Neural crest cell (in vitro differentiated cells): Measurements from ENCODE around the gene AUNIP. TPM values are rescaled to one million over a fixed set of nuclear protein-coding genes. Genes with fewer than 3 reads are reported as not detected.

Experiments used
- DNase-seq: peaks from one replicate; pipeline ENCODE4 v3.0.0; 2021; ENCODE audit warnings: low read depth, mixed read lengths, low spot score
- H3K27ac Mint-ChIP-seq: one replicate; pipeline ENCODE4 v1.8.0; 2021; ENCODE audit warnings: mild to moderate bottlenecking, mixed read lengths; ENCODE audit not compliant: unreplicated experiment
- H3K27me3 Mint-ChIP-seq: 2 replicates; pipeline ENCODE4 v1.8.0; 2021; ENCODE audit warnings: low read depth, mild to moderate bottlenecking, mixed read lengths
- H3K36me3 Mint-ChIP-seq: 2 replicates; pipeline ENCODE4 v1.8.0; 2021; ENCODE audit warnings: low read depth, mild to moderate bottlenecking, mixed read lengths
- H3K4me1 Mint-ChIP-seq: 2 replicates; pipeline ENCODE4 v1.8.0; 2021; ENCODE audit warnings: mixed read lengths
- H3K4me3 Mint-ChIP-seq: one replicate; pipeline ENCODE4 v1.8.0; 2021; ENCODE audit warnings: mild to moderate bottlenecking, mixed read lengths
- H3K9me3 Mint-ChIP-seq: 2 replicates; pipeline ENCODE4 v1.8.0; 2021; ENCODE audit warnings: mixed read lengths
- total RNA-seq: library from RNA; stranded (reverse); gene quantifications from 2 replicates; pipeline ENCODE4 v1.2.1, GENCODE V29; 2021
- TF ChIP-seq, protein P1 (sequence below): fragments of 200-600 bp; sonication (generic); conservative IDR thresholded peaks from 2 replicates; pipeline ENCODE4 v1.5.0; 2021; ENCODE audit warnings: antibody characterized with exemption, mild to moderate bottlenecking

The AUNIP gene
- total RNA-seq, 1 donor from 2014 or later: 13.6 TPM

DNA sequence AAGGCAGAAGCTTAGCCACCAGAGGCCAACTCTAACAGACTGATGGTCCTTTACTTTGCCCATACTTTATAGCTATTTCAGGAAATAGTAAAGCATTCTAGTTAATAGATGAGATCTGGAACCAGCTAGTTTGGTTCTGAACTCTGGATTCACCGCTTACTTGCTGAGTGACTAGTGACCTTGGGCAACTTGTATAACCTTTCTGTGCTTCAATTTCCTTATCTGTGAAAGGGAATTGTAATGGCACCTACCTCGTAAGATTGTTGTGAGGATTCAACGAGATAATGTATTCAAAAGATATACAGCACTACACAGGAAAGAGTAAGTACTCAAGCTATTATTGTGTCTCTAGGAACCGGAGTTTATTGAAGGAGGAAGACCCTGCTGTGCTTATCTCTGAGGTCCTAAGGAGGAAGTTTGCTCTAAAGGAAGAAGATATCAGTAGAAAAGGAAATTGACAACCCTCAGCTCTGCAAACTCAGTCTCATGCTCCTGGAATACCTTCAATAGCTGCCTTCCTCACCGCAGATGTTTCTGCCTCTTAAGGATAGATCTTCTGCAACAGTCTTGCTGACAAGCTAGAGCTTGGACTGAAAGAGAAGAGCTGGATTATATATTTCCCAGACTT lies 27.6 kb downstream of the AUNIP start:
- H3K36me3 Mint-ChIP-seq: peaks cover 15% of the 10 kb centered on the region
- H3K4me1 Mint-ChIP-seq: no peaks in the 10 kb centered on the region
- H3K27me3 Mint-ChIP-seq: no peaks in the 10 kb centered on the region
- H3K9me3 Mint-ChIP-seq: no peaks in the 10 kb centered on the region
- no peak overlapping the region for H3K4me3 Mint-ChIP-seq
- DNase-seq: no peak
- TF ChIP-seq, protein P1, sequence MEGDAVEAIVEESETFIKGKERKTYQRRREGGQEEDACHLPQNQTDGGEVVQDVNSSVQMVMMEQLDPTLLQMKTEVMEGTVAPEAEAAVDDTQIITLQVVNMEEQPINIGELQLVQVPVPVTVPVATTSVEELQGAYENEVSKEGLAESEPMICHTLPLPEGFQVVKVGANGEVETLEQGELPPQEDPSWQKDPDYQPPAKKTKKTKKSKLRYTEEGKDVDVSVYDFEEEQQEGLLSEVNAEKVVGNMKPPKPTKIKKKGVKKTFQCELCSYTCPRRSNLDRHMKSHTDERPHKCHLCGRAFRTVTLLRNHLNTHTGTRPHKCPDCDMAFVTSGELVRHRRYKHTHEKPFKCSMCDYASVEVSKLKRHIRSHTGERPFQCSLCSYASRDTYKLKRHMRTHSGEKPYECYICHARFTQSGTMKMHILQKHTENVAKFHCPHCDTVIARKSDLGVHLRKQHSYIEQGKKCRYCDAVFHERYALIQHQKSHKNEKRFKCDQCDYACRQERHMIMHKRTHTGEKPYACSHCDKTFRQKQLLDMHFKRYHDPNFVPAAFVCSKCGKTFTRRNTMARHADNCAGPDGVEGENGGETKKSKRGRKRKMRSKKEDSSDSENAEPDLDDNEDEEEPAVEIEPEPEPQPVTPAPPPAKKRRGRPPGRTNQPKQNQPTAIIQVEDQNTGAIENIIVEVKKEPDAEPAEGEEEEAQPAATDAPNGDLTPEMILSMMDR: no peak
- H3K27ac Mint-ChIP-seq: no peak overlapping the region

DNA sequence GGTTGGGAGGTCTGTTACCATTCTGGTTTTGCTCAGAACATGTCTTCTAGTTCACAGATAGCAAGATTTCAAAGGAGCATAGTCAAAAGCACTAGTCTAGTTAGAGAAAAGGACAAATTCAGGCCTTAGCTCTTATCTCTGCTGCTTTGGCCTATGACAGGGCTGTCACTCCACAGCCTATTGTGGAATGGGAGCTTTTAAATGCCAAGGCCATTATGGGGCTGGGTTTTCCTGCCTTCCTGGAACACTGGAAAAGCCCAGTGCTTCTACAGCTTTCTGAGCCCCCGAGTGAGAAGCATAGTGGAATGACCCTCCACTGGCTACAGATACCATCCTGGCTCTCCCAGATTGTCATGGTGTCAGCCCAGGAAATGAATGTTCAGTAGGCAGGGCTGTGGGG lies 30.2 kb downstream of the AUNIP start:
- H3K27ac Mint-ChIP-seq: no peak overlapping the region
- no peak overlapping the region for H3K4me3 Mint-ChIP-seq
- H3K4me1 Mint-ChIP-seq: no peaks in the 10 kb centered on the region
- no peaks in the 10 kb centered on the region for H3K27me3 Mint-ChIP-seq
- TF ChIP-seq, protein P1: no peak
- no peak for DNase-seq
- H3K9me3 Mint-ChIP-seq: no peaks in the 10 kb centered on the region
- H3K36me3 Mint-ChIP-seq: peaks cover 11% of the 10 kb centered on the region

DNA sequence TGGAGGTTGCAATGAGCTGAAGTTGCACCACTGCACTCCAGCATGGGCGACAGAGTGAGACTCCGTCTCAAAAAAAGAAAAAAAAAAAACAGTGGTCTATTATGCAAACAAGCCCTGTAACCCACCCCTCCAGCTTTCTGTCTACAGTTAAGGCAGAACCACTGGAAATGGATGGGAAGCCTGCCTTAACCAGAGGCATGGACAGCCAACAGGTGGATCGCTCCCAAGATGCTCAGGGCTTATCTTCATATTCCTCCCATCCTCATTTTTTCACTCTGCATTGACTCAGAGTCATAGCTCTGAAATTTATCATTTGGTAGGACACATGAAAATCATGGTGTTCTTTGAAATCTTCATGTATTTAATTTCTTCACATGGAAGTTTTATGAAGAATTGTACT lies 30.8 kb downstream of the AUNIP start:
- H3K36me3 Mint-ChIP-seq: peaks cover 11% of the 10 kb centered on the region
- no peak overlapping the region for H3K4me3 Mint-ChIP-seq

DNA sequence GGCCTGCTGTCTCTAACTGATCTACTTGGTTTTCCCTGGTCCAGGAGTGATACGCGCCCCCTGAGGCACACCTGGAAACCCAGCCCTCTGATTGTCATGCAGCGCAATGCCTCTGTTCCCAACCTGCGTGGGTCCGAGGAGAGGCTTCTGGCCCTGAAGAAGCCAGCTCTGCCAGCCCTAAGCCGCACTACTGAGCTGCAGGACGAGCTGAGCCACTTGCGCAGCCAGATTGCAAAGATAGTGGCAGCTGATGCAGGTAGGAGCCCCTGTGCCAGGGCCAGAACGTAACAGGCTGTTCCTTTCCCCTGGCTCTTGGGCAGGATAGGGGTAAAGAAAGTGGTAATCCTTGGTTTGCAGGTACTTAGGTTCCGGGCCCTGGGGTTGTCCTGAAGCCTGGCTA lies 32.7 kb downstream of the AUNIP start:
- peaks cover 11% of the 10 kb centered on the region for H3K36me3 Mint-ChIP-seq
- DNase-seq: no peak
- peaks cover 8% of the 10 kb centered on the region for H3K4me1 Mint-ChIP-seq
- TF ChIP-seq, protein P1: no peak
- no peaks in the 10 kb centered on the region for H3K9me3 Mint-ChIP-seq
- H3K27ac Mint-ChIP-seq: no peak overlapping the region
- no peak overlapping the region for H3K4me3 Mint-ChIP-seq
- H3K27me3 Mint-ChIP-seq: no peaks in the 10 kb centered on the region

More for the DNA sequence above, 30.8 kb downstream of the AUNIP start:
- Mint-ChIP-seq H3K9me3 (no peaks in the 10 kb centered on the region), H3K4me1 (no peaks in the 10 kb centered on the region), H3K27ac (no peak overlapping the region), H3K27me3 (no peaks in the 10 kb centered on the region)
- DNase-seq: no peak
- TF ChIP-seq, protein P1: no peak

DNA sequence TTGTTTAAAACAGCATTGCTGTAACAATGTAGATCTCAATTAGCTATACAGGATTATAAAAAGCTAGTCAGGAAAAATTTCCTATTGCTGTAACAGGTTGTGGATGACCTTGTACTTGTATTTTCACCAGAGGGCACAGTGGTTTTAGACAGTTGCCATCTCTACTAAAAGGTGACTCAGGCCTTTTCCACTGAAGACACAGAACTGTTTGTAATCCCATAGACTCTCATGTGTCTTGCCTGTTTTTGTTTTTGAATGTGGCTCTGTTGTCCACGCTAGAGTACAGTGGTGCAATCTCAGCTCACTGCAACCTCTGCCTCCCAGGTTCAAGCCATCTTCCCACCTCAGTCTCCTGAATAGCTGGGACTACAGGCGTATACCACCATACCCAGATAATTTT lies 33.7 kb downstream of the AUNIP start:
- H3K4me1 Mint-ChIP-seq: peaks cover 18% of the 10 kb centered on the region
- peaks cover 11% of the 10 kb centered on the region for H3K36me3 Mint-ChIP-seq
- H3K4me3 Mint-ChIP-seq: peak overlapping the region; percentile 25
- DNase-seq: no peak
- H3K27ac Mint-ChIP-seq: peak overlapping the region; percentile 27
- TF ChIP-seq, protein P1: no peak
- no peaks in the 10 kb centered on the region for H3K9me3 Mint-ChIP-seq
- H3K27me3 Mint-ChIP-seq: peaks cover 5% of the 10 kb centered on the region
